HCT116 (cell line): ENCODE results near the gene TMEM232.

Experiments
- EZH2 ChIP-seq: fragments of 200-600 bp; sonication (generic); IDR thresholded peaks from 2 replicates; pipeline ENCODE4 v1.6.1; 2017; ENCODE audit warnings: antibody characterized with exemption, mixed run types
- POLR2A ChIP-seq: IDR thresholded peaks from 2 replicates; pipeline ENCODE4 v1.7.0; 2011; ENCODE audit warnings: borderline replicate concordance; ENCODE audit not compliant: insufficient read depth, insufficient read length; ENCODE audit errors: extremely low read depth
- YY1 ChIP-seq: IDR thresholded peaks from 2 replicates; pipeline ENCODE4 v1.6.1; 2011; ENCODE audit warnings: low read length, low read depth, moderate library complexity, mild to moderate bottlenecking; ENCODE audit not compliant: insufficient replicate concordance; ENCODE audit errors: extremely low read depth

GRCh38 chr5:110768138-110768860 lies 41.8 kb upstream of the TMEM232 start:
- TF ChIP-seq EZH2 (no peak), POLR2A (no peak), YY1 (no peak)
